Measurements from ENCODE around the gene FRMD1. TPM values are rescaled to one million over a fixed set of nuclear protein-coding genes. Genes with fewer than 3 reads are reported as not detected.

The FRMD1 gene
- total RNA-seq, 4 donors from 2014 or later: 0.04 to 0.12 TPM; not detected in 2

DNA sequence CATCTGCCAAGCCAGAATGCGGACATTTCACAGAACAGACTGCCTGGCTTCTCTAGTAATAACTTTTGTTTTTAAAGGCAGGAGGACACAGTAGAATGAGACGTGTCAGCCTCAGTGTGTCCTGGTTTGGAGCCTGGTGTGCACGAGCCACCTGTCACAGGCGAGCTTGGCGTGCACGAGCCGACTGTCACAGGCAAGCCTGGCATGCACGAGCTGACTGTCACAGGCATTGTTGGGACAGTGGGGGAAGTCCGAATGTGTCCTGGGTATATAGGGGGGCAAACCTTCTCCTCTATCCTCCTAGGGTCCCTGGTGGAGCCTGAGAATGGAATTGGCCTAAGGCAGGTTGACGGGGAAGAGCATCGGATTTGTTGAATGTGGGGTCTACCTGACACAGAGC lies 74.1 kb downstream of the FRMD1 start:
- in situ Hi-C loops (cut with MboI; ENCODE audit: low sequenced_read_pairs in 4 of 4): no loop called here
- DNase-seq (no peak), ATAC-seq (no peak)
- Histone ChIP-seq H3K27ac (no peak overlapping the region), H3K9me3 (no peaks in the 10 kb centered on the region), H3K4me1 (no peaks in the 10 kb centered on the region), H3K4me3 (no peak overlapping the region), H3K36me3 (no peaks in the 10 kb centered on the region), H3K27me3 (peaks cover 0 to 3% (median 0%) of the 10 kb centered on the region in 3 donors)
- TF ChIP-seq, protein P1, sequence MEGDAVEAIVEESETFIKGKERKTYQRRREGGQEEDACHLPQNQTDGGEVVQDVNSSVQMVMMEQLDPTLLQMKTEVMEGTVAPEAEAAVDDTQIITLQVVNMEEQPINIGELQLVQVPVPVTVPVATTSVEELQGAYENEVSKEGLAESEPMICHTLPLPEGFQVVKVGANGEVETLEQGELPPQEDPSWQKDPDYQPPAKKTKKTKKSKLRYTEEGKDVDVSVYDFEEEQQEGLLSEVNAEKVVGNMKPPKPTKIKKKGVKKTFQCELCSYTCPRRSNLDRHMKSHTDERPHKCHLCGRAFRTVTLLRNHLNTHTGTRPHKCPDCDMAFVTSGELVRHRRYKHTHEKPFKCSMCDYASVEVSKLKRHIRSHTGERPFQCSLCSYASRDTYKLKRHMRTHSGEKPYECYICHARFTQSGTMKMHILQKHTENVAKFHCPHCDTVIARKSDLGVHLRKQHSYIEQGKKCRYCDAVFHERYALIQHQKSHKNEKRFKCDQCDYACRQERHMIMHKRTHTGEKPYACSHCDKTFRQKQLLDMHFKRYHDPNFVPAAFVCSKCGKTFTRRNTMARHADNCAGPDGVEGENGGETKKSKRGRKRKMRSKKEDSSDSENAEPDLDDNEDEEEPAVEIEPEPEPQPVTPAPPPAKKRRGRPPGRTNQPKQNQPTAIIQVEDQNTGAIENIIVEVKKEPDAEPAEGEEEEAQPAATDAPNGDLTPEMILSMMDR (IDR thresholded peaks at IDR 0.05 in 4 of 5, conservative IDR thresholded peaks at IDR 0.05 in 1 of 5): no peak
- no peak for TF ChIP-seq POLR2A (IDR thresholded peaks at IDR 0.05)
- intact Hi-C loops (cut with DNase I; ENCODE audit: low total_unique reads): no loop called here

DNA sequence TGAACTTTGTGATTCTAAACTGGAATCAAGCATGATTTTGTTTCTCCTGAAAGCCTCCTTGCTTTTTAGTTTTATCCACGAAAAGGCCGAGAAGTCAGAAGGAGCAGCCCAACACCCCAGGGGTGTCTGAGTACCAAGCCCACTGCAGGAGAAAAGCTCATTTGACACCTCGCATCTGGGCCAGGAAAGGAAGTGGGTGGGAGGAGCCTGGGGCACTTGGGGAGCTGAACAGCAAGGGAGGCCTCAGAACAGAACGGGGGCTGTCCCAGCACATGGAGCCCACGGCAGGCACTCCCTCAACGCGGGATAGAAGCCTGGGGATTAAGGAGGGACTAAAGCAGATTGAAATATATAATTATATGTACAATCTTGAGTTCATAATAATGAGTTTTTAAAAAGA lies 75.0 kb downstream of the FRMD1 start:
- H3K4me1 ChIP-seq: no peaks in the 10 kb centered on the region
- DNase-seq (no peak), ATAC-seq (no peak)
- peaks cover 0 to 3% (median 0%) of the 10 kb centered on the region in 3 donors for H3K27me3 ChIP-seq
- H3K9me3 ChIP-seq: no peaks in the 10 kb centered on the region
- intact Hi-C loops (cut with DNase I; ENCODE audit: low total_unique reads): no loop called here
- in situ Hi-C loops (cut with MboI; ENCODE audit: low sequenced_read_pairs in 4 of 4): no loop called here
- no peaks in the 10 kb centered on the region for H3K36me3 ChIP-seq
- no peak for TF ChIP-seq POLR2A (IDR thresholded peaks at IDR 0.05)
- TF ChIP-seq, protein P1 (IDR thresholded peaks at IDR 0.05 in 4 of 5, conservative IDR thresholded peaks at IDR 0.05 in 1 of 5): no peak
- H3K27ac ChIP-seq: peak overlapping the region in 3 of 4 donors; percentile 7 to 56 (median 43)
- no peak overlapping the region for H3K4me3 ChIP-seq

Other genes starting within 250 kb of the FRMD1 start
- gene KIF25, start 81.5 kb downstream of the FRMD1 start, total RNA-seq: 1 to 10 TPM in 1 of 4 donors, under 1 TPM in 1, not detected in 2; 0.16 to 1.0 TPM
- under 1 TPM in 1 of 4 donors, not detected in 3; 0.24 TPM for gene DACT2, start 240.6 kb upstream of the FRMD1 start, total RNA-seq

Data from gastrocnemius medialis (tissue), 4 donors.